Activated naive CD4-positive, alpha-beta T cell treated with anti-CD3 and anti-CD28 coated beads, Interleukin-2, amount 50 U/mL, for 16 hours (primary cell): ENCODE data around the gene SLX4IP.

Experiments used
- DNase-seq: peaks from one replicate; pipeline ENCODE4 v3.0.0-alpha.2; 2020

The SLX4IP gene

DNA sequence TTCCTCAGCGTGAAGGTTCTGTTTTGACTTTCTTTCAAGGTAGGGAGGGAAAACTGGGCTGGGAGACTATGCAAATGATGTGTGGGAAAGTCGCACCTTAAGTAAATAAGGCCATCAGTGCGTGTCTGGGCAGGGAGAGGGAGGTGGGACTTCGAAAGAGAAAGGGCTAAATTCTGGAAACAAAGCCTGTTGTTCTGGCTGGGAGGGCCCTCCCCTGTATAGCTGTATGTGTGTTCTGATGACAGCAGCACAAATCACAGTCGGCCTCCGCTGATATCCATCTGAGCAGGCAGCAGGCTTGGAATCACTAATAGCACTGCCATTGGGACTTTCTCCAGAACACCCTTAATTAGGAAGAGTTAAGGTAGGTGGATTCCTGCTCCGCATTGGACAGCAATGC, 219.5 kb downstream of the SLX4IP start:
- no peak for DNase-seq

DNA sequence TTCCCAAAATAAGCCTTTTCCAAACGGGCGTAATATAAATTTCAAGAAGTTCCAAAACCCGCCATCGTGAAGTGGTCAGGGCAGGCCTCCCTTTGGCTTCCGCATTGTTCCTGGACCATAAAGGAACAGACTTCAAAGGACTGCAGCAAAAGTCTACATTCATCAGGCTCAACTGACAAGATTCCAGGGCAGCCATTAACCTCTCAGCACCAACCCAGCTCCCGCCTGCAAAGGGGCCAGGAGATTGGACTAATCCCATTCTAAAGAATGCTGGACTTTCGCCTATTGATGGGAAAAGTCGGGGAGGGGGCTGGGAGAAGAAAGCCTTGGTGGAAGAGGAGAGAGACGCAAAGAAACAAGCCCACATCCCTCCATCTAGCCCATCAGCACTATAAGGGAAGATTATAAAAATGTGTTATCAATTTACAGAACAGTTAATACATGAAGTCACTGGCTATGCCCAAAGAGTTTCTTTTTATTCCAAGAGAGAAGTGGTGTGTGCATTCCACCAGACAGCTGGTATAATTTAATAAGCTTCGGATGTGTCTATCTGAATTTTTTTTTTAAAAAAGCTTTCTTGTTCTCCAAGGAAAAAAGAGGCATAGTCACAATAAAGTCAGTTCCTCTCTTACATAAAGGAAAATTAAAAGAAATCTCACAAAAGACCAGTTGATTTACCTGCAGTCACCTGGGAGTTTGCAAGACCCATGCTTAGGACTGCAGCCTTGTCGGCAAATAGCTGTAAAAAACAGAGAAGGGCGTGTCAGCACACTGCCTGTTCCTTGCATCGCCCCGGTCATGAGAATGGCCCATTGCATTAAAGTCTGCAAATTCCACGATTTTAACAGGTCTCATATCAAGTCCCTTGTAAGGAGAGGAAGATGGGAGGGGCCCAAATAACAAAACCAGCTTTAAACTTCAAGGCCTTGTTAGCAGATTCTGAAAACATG, 220.9 kb downstream of the SLX4IP start:
- DNase-seq: no peak

DNA sequence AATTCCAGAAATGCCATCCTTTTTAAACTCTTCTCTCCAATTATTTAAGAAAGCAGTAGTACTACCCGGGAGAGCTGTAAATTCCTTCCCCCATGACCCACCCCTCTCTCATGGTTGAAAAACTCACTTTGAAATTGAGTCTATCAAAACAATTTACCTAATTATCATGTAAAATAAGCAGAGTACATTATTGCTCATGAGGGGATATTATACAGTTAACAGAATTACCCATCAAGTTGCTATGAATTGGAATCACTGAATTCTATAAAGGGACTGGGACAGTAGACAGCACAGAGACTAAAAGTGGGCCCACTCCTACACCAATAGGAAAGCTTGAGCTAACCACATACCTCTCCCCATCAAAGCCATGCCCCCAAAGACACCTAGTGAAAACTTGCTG, 222.3 kb downstream of the SLX4IP start:
- no peak for DNase-seq

DNA sequence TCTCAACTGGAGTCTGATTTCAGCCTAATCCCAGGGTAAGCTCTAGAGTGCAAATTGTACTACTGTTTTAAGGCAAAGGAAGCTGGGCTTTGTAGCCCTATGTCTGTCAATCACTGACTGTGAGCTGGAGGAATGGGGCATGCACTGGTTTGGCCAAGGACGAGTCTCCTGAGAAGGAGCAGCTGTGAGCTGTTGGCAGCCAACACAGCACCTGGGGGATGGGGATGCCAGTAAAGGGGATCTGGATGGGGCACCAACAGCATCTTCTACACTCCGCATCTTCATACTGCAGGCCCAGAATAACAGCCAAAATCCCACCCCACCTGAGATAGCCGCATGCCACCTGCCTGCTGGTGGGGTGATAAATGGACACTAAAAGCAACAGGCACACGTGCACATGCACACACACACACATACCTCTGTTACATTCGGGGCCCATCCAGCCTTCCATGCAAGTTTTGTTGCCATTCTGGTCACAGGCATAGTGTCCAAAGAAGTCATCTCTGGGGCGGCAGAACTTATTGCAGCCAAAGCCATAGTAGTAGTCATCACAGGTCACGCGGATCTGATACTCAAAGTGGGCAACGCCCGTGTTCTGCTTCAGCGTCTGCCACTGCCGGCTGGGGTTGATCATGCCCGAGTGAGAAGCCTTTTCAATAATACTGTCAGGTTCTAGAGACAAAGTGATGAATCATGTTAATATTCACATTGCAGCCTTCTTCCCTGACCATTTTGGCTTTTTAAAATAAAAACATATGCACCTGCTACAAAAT, 223.1 kb downstream of the SLX4IP start:
- DNase-seq: no peak

DNA sequence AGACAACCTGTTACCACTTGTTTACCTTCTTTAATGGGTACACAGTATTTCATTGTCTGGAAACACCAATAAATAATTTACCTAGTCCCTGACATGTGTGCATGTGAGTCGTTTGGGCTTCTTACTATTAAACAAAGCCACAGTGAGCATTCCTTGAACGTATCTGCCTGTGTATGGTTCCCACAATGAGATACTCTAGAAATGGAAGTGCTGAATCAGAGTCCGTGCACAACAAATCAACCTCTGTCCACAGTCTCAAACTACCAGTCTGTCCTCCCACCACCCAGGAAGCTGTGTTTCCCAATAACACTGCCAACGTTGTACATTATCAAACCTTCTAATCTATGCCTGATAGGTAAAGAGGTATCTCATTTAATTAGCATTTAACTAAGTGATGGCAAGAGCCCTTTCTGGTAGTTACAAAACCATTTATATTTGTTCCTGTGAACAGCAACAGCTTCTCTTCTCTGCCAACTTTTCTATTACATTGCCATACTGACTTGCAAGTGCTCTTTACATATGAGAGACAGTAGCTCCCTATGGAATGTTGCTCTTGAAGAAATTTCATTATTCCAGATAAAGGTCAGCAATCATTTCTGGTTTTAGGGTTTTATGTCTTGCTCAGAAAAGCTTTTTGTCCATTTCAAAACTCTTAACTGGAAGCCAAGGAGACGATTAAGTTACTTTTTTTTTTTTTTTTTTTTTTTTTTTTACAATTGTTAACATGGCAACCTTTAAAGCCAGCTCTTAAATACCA, 223.9 kb downstream of the SLX4IP start:
- no peak for DNase-seq

DNA sequence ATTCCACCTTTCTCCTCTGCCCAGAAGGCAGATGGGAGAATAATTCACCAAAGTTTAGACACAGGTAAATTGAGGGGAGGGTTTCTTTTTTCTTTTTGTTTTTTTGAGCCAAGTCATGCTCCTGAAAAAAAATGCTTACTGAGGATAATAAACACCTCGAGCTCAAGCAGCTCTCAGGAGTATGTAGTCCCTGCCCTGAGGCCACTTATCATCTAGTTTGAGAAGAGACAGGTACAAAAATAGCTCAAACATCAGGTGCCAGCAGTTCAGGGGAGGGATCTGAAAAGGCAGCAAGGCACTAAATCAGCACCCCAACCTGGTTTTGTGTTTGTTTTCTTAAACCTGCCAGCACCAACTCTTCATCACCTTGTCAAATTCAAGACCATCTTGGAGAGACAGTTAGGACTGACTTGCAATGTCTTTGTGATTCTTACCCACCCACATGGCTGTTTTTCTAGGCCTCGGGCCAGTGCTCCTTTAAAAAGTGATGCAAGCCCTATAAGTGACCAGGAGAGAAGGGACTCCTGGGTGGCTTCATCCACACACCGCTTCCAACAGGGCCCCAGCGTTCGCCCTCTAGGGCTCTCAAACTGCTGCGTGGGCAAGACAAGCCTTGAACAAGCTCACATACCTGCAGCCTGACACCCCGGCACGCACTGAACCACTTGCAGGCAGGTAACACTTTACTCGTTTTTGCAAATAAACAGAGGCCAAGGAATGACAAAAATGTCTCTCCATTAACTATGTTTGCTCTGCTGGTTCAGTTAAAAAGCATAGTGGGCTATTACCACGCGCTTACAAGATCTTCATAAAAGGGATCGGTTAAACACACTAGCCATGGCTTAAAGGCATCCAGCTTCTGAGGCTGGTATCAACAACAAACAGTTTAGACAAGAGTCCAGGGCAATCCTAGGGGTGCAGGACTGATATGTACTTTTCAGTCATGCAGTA, 224.8 kb downstream of the SLX4IP start:
- no peak for DNase-seq

DNA sequence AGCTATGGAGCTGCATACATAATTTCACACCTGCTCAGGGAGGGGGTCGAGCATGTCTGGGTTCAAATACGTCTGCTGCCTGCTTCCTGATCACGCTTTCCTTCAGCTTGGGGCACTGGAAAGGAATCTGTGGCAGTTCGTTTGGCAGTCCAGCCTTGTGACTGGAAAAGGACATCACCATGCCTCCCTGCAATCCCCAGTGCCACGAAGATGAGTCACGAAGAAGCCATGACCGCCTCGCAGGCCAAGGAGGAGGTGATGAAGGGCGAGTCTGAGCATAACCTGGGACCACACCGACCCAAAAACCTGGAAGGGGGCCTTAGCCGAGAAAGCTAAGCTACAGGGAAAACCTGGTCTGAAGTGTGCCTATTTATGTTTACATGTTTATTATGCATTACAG, 225.6 kb downstream of the SLX4IP start:
- no peak for DNase-seq

DNA sequence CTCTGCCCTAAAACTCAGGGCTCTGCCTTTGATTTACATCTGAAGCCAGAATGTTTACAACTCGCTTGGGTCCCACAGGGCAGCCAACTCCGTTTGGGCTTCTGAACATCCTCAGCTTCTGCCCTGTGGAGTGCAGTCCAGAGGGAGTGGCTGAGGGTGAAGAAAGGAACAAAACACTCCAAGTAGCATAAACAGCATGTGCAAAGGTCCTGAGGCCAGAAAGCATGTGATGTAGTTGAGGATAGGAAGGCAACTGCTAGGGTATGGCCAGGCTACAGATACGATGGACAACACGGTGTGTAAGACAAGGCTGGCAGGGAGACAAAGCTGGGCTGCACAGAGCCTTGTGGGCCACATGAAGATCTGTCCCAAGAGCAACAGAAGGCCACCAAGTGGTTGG, 226.2 kb downstream of the SLX4IP start:
- DNase-seq: no peak

DNA sequence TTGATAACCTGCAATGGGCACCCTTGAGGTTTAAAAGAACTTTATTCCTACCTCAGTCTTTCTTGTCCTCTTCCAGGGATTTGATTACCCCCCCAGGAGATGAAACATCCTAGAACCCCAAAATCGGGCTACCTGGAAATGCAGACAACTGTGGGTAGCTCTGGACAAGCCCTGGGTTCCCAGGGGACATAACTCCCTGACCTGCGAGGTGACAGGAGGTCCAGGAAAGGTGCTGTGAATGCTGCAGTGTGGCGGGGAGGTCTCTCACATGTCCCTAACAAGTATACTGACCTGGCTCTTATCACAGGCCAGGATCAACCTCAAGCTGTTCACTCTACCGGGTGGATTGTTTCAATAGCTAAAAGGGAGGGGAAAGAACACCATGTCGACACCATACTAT, 227.0 kb downstream of the SLX4IP start:
- DNase-seq: no peak

DNA sequence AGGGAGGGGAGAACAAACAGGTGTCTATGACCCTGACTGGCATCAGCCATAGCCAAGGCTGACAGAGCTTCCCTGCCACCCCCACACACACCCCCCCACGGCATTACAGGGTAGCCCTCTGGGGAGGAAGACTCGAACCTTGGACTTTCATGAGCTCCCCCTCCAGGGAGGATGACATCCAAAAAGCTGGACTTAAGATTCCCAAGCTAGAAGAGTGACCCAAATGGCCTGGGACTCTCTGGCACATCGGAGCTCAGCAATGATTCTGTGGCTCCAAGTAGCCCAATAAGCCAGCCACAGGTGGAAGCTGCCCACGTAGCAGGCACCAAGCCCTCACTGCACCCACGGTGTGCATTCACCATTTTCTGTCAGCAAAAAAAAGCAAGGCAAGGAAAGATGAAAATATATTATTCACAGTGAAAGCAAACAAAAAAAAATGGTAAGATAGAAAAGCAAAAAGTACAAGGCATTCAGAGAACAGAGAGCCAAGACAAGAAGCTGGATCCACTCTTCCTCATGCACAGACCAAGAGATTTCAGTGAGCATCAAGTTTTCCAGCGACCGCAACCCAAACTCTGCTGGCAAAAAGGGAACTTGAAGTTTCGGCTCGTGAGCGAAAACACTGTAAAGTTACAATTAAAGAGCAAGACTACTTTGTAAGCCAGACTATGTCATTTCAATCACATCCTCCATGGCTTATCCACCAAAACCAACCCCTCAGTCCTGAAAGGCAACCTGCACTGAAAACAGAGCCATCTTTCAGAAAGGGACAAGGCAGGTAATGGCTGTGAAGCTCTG, 227.8 kb downstream of the SLX4IP start:
- no peak for DNase-seq

DNA sequence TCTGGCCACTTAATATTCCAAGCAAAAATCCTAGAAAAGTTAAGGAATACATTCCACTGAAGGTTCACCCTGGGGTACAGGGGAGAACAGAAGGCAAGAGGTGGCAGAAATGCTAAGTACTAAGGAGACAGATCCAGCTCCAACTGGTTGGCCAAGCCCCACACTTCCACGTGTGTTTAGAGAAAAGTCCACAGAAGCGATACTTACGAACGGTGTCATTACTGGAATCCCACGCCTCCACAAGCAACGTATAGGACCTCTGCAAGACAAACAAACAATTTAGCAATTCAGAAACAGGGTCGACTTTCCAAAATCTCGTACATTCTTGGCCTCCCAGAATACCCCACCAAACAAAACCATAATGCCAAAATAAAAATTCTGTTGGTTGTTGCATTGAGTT, 228.7 kb downstream of the SLX4IP start:
- no peak for DNase-seq

DNA sequence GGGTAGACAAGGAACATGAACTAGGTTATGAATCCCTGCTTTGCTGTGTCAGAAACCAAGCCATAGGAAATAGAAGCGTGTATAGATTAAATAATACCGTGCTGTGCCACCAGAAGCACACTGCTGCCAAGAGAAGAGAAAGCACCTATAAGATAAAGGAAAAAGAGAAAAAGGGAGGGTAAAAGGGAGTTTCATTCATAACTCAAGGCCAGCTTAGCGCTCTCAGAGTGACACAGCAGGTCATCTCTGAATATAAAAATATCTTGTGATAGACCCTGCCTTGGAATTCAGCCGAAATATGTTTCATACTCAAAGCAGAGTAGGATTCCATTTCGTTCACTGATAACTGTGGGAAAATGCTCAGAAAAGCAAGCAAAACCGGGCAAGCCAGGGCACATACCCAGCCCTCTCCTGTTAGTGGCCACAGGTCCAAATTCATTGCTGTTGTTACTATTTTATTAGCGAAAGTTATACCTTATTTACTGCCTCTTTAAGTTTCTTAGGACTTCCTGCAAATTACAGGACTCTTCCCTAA, 230.0 kb downstream of the SLX4IP start:
- no peak for DNase-seq

DNA sequence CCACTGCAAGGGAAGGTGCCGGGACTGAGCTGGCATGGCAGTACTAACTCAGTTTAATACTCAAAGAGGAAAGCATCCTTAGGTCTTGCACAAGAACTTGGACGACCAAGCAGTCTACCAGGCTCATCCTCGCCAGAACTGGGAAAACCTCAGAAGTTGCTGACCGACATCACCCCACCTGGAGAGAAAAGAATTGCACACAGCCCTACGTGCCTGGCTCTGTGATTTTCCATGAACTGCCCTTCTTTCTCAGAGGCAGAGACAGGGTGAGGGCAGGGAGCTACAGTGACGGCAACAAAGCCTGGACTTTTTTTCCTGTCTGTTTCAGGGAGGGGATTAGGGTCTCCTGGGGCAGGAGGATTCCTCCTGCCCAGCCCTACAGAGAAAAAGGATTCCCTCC, 230.7 kb downstream of the SLX4IP start:
- no peak for DNase-seq

DNA sequence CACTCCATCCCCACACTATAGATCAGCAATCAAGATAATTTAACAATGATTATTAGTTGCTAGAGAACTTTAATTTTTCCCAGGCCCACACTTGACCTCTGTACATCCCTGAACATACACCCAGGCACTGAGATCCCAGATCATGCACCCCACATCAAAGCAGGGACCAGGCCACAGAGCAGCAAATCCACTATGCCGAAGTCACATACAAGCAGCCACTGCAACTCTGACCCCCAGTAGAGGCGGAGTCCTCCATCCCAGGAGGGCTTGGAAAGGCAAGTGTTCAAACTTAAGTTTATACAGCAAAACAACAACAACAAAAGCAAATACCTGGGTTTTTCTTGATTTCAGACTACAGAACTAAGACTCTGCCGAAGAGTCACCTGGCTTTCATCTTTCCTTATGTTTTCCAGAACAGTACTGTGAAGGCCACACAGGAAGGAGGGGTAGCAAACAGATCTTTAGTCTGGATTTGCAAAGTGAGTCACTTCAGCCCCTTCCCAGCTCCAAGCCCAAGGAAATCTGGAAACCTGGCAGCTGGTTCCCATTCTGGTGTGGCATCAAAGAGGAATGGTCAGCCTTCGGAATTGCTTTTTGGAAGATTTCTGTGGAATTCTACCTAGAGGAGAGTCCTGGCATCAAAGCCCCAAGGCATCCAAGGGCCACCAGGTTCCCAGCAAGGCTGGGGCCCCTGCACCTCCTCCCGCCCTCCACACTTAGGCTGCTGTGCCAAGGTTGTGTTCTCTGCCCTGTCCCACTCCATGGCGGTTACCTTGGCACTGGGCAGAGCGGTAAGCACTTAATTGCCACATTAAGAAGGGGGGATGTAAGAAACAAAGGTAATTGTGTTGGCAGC, 231.3 kb downstream of the SLX4IP start:
- DNase-seq: no peak

DNA sequence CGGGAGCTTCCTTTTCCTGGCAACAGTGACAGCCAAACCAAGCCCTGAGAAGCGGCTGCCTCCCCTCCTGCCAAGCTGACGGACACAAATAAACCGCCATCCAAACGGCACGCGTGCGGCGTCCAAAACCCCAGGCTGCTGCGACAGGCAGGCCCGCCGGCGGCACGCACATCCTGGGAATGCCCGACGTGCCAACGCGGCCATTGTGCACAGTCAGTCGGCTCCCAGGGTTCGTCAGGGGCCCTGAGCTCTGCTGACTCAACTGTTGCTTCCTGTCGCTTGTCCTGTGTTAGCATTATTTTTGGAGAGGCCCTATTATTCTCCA, 231.9 kb downstream of the SLX4IP start:
- DNase-seq: no peak

DNA sequence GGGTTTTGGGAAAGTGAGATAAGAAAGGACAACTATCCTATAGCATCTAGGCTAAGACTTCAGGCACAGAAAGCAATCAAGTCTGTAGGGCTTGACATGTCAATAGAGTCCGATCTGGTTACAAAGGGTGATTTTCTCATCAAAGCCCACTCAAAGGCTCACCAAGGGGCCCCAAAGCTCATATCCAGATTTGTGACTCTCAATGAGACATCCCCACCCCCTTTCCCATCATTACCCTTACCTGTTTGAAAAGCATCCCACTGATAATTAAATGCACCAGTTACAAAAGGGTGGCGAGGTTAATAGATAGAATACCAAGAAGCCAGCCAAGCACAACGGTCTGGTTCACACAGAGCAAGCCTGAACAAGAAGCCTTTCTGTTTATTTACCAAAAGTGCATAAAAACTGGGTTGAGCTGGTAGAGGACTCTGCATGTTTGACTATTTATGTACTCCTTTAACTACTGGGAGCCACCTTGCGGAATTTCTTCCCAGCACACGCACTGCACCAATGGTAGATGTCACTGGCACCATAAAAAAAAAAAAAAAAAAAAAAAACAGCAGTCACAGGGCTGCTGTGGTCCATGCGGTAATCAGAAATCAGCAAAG, 232.6 kb downstream of the SLX4IP start:
- DNase-seq: no peak

DNA sequence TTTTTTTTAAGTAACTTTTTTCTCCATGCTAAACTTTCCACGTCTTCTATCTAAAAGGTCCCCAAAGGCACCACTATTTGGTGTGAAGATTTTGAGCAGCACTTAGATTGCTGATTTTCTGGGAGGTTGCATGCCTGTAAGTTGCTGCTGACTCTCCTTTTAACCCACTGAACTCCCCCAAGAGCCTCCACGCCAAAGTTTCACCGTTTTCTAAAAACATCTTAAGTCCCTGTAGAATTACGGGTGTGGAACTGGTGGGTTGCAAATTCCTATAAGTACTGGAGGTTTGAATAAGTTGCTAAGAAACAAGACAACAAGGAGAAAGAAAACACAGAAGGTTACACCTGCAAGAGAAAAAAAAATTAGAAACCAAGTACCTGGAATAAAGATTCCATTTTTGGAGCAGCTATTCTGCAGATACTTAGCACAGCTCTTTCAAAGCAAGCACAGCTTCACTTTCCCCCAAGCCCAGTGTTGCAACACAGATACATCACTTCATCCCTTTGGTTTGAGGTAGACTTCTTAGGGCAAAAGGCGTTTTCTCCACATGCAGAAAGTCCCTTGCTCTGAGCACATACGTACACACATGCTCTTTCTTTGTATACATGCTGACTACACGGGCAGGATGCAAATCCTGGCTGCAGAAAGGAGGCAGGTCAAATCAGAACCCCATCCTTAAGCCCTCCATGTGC, 233.7 kb downstream of the SLX4IP start:
- no peak for DNase-seq

DNA sequence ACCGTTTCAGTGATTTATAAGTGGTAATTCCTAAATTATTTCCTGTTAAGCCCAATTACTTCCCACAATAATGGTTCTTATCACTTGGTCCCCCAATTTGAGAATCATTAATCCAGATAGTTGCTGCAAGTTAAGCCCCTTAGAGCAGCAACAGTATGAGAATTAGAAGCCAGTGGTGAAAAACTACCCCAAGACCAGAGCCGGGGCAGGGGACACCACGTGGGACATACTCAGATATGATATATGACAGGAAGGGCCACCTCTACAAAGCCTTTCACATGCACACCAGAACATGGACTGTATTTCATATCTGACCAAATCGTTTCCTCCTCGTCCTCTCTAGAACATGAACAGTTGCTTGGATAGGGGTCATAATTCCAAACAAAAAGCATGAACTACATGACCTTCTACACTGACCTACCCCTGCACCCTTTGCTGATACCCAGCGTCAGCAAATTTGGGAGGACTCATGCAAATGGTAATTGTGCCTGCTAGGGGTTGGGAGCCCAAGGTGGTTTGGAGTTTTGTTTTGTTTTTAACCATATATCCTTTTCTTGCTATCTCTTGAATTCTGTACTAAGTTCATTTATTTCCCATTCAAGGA, 234.8 kb downstream of the SLX4IP start:
- no peak for DNase-seq
